ENCODE results near the gene KICS2. TPM values are rescaled to one million over a fixed set of nuclear protein-coding genes. Genes with fewer than 3 reads are reported as not detected.

The KICS2 gene
- 9.1 TPM for total RNA-seq

GRCh38 chr12:64222009-64222765 is at the start of gene KICS2:
TSS of gene KICS2 (minus strand) at chr12:64222296. CDS start at chr12:64222237, 59 bp downstream.

Other genes with a start within 250 kb of the KICS2 start
- gene C12orf56, start 168.5 kb upstream of the KICS2 start, total RNA-seq: 4.0 TPM
- 75.8 TPM for gene XPOT, start 182.1 kb upstream of the KICS2 start, total RNA-seq
- 37.0 TPM for gene TBK1, start 229.8 kb upstream of the KICS2 start, total RNA-seq

Measured in camera-type eye (tissue), 1 donor.